HG02759 (cell line): ENCODE results near the gene VGLL1.

ENCODE experiments used
- ATAC-seq: cut with Tn5 transposase; IDR thresholded peaks from one replicate; pipeline ENCODE4 v1.9.1; 2021; ENCODE audit warnings: mild to moderate bottlenecking, moderate library complexity; ENCODE audit not compliant: unreplicated experiment

The VGLL1 gene

GRCh38 chrX:136549226-136549625 lies 17.2 kb downstream of the VGLL1 start:
- no peak for ATAC-seq

DNA sequence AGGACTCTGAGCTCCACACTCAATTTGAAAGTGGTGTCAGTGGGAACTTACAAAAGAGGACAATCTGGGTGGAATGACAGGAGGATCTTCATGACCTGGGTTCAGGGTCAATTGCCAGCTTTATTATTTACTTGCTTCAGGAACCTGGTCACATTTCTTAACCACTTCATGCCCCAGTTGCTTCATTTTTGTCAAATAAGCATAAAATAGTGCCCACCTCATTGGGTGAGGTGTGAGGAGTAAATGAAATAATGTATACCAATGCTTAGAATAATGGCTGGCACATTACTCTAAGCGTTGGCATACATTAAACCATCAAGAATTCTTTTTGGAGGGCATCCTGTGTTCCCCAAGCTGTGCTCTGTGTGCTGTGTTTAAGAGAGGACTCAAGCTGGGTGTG lies 19.4 kb downstream of the VGLL1 start:
- no peak for ATAC-seq

- no peak for ATAC-seq
Observed at GRCh38 chrX:136555694-136556093, 23.7 kb downstream of the VGLL1 start.

DNA sequence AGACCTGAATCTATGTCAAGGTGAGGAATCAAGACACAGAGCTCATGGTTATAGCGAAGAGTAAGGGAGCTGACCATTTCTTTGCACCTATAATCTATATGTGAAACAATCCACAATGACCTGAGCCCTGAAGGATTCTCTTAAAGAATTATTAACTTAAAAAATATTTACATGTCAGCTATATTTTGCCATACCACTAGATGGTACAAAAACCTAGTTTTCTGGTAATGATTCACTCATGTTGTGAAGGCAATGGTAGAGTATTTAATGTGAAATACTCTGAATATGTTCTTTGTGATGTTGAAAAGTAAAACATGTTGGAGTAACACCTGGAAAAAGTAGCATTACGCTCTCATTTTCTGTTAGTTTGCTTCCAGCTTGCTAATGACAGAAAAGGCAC lies 40.0 kb downstream of the VGLL1 start:
- ATAC-seq: no peak

- no peak for ATAC-seq
Observed at GRCh38 chrX:136574548-136574947, 42.5 kb downstream of the VGLL1 start.

DNA sequence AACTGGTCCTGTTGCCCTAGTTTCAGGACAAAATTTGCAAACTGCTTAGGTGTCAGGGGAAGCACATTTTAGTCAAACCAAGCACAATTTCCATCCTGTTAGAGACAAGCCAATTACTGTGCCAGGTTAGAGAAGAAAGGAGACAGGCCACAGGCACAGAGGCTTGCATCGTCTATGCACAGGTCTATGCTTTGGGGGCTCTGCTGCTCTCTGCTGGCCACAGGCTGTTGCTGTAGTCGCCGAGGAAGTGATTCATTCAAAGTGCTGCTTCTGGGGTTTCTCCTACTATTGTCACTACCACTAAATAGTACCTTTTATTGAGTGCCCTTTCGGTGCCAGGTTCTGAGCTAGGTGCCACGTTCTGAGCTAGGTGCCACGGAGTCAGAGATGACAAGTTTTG lies 45.5 kb downstream of the VGLL1 start:
- peak; percentile 94 for ATAC-seq

DNA sequence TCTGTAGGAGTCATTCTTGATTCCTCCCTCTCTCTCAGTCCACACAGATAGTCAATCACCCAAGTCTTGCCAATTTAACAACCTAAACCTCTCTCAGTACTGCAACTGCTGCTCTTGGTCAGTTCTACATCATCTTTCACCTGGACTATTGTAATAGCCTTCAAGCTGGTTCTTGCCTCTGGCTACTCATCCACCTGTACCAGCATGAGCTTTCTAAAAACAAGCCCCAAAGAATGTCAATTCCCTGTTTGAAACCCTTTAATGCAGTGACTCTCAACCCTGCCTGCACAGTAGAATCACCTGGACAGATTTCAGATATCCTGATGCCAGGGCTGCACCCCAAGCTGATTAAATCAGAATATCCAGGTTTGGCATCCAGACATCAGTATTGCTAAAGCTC lies 48.3 kb downstream of the VGLL1 start:
- ATAC-seq: no peak

DNA sequence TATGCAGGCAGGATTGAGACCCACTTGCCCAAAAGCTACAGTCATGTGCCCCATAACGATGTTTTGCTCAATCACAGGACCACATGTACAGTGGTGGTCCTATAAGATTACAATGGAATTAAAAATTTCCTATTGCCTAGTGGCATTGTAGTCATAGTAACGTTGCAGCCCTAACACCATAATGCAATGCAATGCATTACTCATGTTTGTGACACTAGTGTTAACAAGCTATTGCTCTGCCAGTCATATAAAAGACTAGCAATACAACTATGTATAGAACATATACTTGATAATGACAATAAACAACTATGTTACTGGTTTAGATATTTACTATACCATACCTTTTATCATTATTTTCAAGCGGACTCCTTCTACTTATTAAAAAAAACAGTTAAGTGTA lies 50.6 kb downstream of the VGLL1 start:
- no peak for ATAC-seq

DNA sequence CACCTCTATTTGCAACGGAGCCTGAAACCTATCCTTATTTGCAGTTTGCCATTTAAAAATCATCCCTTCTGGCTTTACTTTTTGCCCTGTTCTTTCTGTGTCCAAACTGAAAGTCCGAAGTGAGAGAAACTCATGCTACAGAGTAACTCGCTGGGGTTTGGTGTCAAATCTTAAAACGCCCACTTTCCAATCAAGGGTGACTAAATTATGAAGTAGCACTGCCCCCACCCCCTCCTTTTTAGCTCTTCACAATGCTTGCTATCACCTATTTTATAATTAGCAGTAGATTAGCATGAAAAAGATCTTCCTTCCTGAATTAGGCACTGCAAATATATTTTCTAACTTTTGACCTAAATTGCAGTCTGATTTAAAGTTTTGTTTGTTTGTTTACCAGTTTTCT lies 52.5 kb downstream of the VGLL1 start:
- ATAC-seq: no peak

- no peak for ATAC-seq
Observed at GRCh38 chrX:136585262-136585661, 53.2 kb downstream of the VGLL1 start.

- no peak for ATAC-seq
Observed at GRCh38 chrX:136585960-136586359, 53.9 kb downstream of the VGLL1 start.

DNA sequence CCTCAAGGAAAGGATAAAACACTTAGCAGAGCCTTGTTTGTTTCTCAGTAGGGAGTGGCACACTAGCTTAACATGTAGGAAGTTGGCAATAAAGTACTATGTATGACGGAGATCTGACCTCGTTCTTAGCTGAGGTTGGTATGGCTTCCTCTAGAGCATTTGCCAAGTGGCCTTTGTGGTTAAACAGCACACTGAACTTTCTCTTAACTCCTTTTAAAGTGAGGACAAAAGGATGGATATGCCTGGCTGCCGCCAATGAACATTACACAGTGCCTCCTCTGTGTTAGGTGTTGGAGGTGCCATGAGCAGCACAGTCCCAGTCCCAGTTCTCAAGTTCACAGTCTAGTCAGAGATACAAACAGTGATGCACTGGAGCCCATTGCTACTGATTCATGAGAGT lies 54.4 kb downstream of the VGLL1 start:
- no peak for ATAC-seq

- ATAC-seq: no peak
Observed at GRCh38 chrX:136587532-136587931, 55.5 kb downstream of the VGLL1 start.

GRCh38 chrX:136588036-136588435 lies 56.0 kb downstream of the VGLL1 start:
- ATAC-seq: peak; percentile 62

- ATAC-seq: no peak
Observed at GRCh38 chrX:136589966-136590365, 58.0 kb downstream of the VGLL1 start.

GRCh38 chrX:136597356-136597755 lies 65.3 kb downstream of the VGLL1 start:
- ATAC-seq: no peak

DNA sequence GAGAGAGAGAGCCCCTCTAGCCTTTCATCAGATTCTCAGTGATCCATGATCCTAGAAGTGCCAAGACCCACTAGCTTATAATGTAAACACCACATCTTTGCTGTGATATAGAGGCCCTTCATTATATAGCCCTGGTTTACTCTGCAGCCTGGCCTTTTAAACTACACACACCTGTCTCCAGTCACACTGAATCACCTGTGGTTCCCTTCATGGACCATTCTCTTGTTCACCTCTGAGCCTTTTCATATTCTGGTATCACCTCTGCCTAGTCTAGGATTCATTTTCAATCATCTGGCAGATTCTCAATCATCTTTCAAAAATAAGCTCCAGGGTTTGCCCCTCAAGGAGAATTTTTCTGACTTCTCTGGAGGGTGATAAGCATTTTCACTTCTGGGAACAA lies 65.9 kb downstream of the VGLL1 start:
- ATAC-seq: no peak

DNA sequence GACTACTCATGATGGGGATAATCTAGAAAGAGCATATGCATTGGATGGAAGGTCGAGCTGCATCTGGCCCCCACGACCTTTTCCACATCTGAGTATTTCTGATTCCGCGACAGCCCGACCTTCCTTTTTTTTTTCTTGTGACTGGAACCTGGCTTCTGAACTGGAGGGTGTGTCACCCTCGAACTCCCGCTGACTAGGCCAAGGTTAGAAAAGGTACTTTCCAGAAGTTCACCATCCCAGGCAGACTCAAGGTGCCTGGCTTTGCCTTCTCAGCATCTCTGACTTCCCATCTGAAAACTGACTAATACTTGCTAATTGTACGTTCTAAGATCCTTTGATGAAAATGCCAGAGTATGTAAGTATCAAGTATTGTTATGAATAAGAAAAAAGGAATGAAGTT lies 66.6 kb downstream of the VGLL1 start:
- ATAC-seq: no peak

- no peak for ATAC-seq
Observed at GRCh38 chrX:136600059-136600458, 68.0 kb downstream of the VGLL1 start.
